ENCODE data around the gene RETN.

- no peak for TF ChIP-seq POLR2A (IDR thresholded peaks at IDR 0.05; ENCODE audit: borderline replicate concordance, extremely low read depth, insufficient read depth, insufficient read length)
- TF ChIP-seq SIN3A (IDR thresholded peaks at IDR 0.05; ENCODE audit: low read depth), result no peak
- TF ChIP-seq CTCF (IDR thresholded peaks at IDR 0.05 in 2 of 3, conservative IDR thresholded peaks at IDR 0.05 in 1 of 3; ENCODE audit: borderline replicate concordance in 1 of 3, insufficient read depth in 1 of 3, low read depth in 2 of 3, low read length in 2 of 3), result no peak
- no peak for TF ChIP-seq EZH2phosphoT487 (IDR thresholded peaks at IDR 0.05; ENCODE audit: borderline replicate concordance)
- TF ChIP-seq EZH2 (IDR thresholded peaks at IDR 0.05), result no peak
- TF ChIP-seq YY1 (IDR thresholded peaks at IDR 0.05; ENCODE audit: extremely low read depth, insufficient replicate concordance, low read depth, low read length), result no peak
- TF ChIP-seq REST (IDR thresholded peaks at IDR 0.05; ENCODE audit: low read depth), result no peak
- TF ChIP-seq POLR2AphosphoS5 (IDR thresholded peaks at IDR 0.05; ENCODE audit: low read depth, low read length), result no peak
- TF ChIP-seq CEBPB (IDR thresholded peaks at IDR 0.05; ENCODE audit: low read depth), result no peak
- no peak for TF ChIP-seq RAD21 (IDR thresholded peaks at IDR 0.05; ENCODE audit: low read depth)
- TF ChIP-seq JUND (IDR thresholded peaks at IDR 0.05), result no peak
- no peak for TF ChIP-seq ZNF274 (IDR thresholded peaks at IDR 0.05; ENCODE audit: low read depth, low read length)
These were observed 34.5 kb downstream of the RETN start for GRCh38 chr19:7703332-7703731.
